NCI-H446 treated with DMSO at 0.1 percent for 48 hours (cell line): Measurements from ENCODE around the gene ZBTB45.

Source experiments
- DNase-seq: peaks from one replicate; lab custom pipeline; 2025; lab: John Stamatoyannopoulos, UW

ZBTB45 gene

GRCh38 chr19:58538257-58539168 lies 18.9 kb upstream of the ZBTB45 start:
- DNase-seq = no peak

GRCh38 chr19:58536852-58537798 lies 17.5 kb upstream of the ZBTB45 start:
- no peak for DNase-seq

GRCh38 chr19:58535857-58536256 lies 16.2 kb upstream of the ZBTB45 start:
- DNase-seq = no peak

- DNase-seq = peak; percentile 10
Observed at GRCh38 chr19:58531034-58531840, 11.6 kb upstream of the ZBTB45 start.

GRCh38 chr19:58529405-58529804 lies 9.8 kb upstream of the ZBTB45 start:
- DNase-seq = no peak

- no peak for DNase-seq
Observed at GRCh38 chr19:58522709-58523108, 3.1 kb upstream of the ZBTB45 start.

GRCh38 chr19:58521651-58522050 lies 2.0 kb upstream of the ZBTB45 start:
- no peak for DNase-seq

GRCh38 chr19:58520257-58520599 lies 618 bp upstream of the ZBTB45 start:
- DNase-seq = no peak

- DNase-seq = peak; percentile 60
Observed at GRCh38 chr19:58519087-58519354, 589 bp downstream of the ZBTB45 start.

GRCh38 chr19:58518256-58519086 lies 1.1 kb downstream of the ZBTB45 start:
- DNase-seq = no peak

GRCh38 chr19:58516964-58517833 lies 2.4 kb downstream of the ZBTB45 start:
- DNase-seq = no peak

GRCh38 chr19:58516246-58516836 lies 3.3 kb downstream of the ZBTB45 start:
- no peak for DNase-seq

- DNase-seq = no peak
Observed at GRCh38 chr19:58515259-58515658, 4.4 kb downstream of the ZBTB45 start.

- DNase-seq = no peak
Observed at GRCh38 chr19:58514564-58515022, 5.0 kb downstream of the ZBTB45 start.

- DNase-seq = peak; percentile 65
Observed at GRCh38 chr19:58513694-58514563, 5.7 kb downstream of the ZBTB45 start.

- DNase-seq = no peak
Observed at GRCh38 chr19:58513213-58513693, 6.4 kb downstream of the ZBTB45 start.

- DNase-seq = no peak
Observed at GRCh38 chr19:58511353-58512208, 8.0 kb downstream of the ZBTB45 start, which contains the start of gene SLC27A5. SLC27A5 (minus strand) TSS chr19:58511992; CDS start chr19:58511955, 37 bp downstream.
